Right lobe of liver (tissue), 6 donors: ENCODE results near the gene ANKFN1. TPM values are rescaled to one million over a fixed set of nuclear protein-coding genes. Genes with fewer than 3 reads are reported as not detected.

ENCODE experiments used
- ATAC-seq, 4 donors: fragments of 200-7000 bp; cut with Tn5 transposase; one replicate each; pipeline ENCODE4 v1.9.1; 2020; ENCODE audit warnings: mild to moderate bottlenecking in 4 of 4, moderate library complexity in 4 of 4
- DNase-seq, 3 donors: peaks; one replicate each; pipeline ENCODE4 v3.0.0-alpha.2; 2020
- H3K27ac ChIP-seq, 3 donors: fragments of 200-600 bp; one replicate each; pipeline ENCODE4 v1.8.0; 2022
- H3K27me3 ChIP-seq, 2 donors: fragments of 200-600 bp; one replicate each; pipeline ENCODE4 v1.8.0; 2022
- H3K36me3 ChIP-seq, 4 donors: fragments of 200-600 bp; sonication (generic) in 1 of 4; one replicate each; pipeline versions ENCODE4 v1.5.1 to v1.8.0; 2017 to 2022; ENCODE audit warnings: control low read depth in 1 of 4
- H3K4me1 ChIP-seq, 4 donors: fragments of 200-600 bp; sonication (generic) in 1 of 4; one replicate each; pipeline versions ENCODE4 v1.5.1 to v1.8.0; 2017 to 2022; ENCODE audit warnings: control low read depth in 1 of 4
- H3K4me3 ChIP-seq, 3 donors: fragments of 200-600 bp; one replicate each; pipeline ENCODE4 v1.8.0; 2022
- H3K9me3 ChIP-seq, 4 donors: fragments of 200-600 bp; sonication (generic) in 1 of 4; one replicate each; pipeline versions ENCODE4 v1.5.1 to v1.8.0; 2017 to 2022; ENCODE audit warnings: control low read depth in 1 of 4
- CTCF ChIP-seq, 4 donors: fragments of 200-600 bp in 3 of 4; fragments of 450-650 bp in 1 of 4; IDR thresholded peaks; one replicate each; pipeline versions ENCODE4 v1.5.1 to v1.8.0; 2016 to 2022; ENCODE audit warnings: antibody characterized with exemption in 4 of 4, mild to moderate bottlenecking in 2 of 4
- POLR2A ChIP-seq: fragments of 450-650 bp; IDR thresholded peaks from one replicate; pipeline ENCODE4 v1.6.1; 2017; ENCODE audit warnings: antibody characterized with exemption, mild to moderate bottlenecking
- WGBS: methylation state at CpG from one replicate; pipeline ENCODE4 v1.1.6; 2018; ENCODE audit warnings: low coverage, low lambda C conversion rate; ENCODE audit not compliant: insufficient coverage; ENCODE audit errors: missing lambda C conversion rate; 5-methylcytosine and 5-hydroxymethylcytosine counted together
- intact Hi-C, 2 donors: fragments of 100-400 bp; cut with DNase I; formaldehyde crosslinking; loops; one replicate each; pipeline versions ENCODE4 v1.11.2 to v1.14.1; 2022
- total RNA-seq, 6 experiments: library from RNA; depleted of rRNA in 2 of 6; stranded (reverse); fragments of >200 nt in 2 of 6; fragmentation: NEBNext Ultra II Directional in 3 of 6; extraction: Animal tissue kit (Norgen Biotek cat#: 25700) in 3 of 6; gene quantifications; one replicate each; pipeline versions ENCODE4 v1.1.0 to v1.2.4, GENCODE V29; 2016 to 2023
- donor health status: DM: no; HTN: yes; CAD: no.
- donor health status: DM: no; HTN: no; CAD: no.
- donor health status: DM: no; HTN: no; CAD: no.
- donor health status: DM: no; HTN: yes; CAD: no.
- donor health status: DM: no; HTN: yes; CAD: no.

The ANKFN1 gene
- total RNA-seq, 6 experiments from 2014 or later, result 0.11 TPM; not detected in 5

- Histone ChIP-seq H3K9me3 (no peaks in the 10 kb centered on the region), H3K27me3 (no peaks in the 10 kb centered on the region), H3K4me1 (no peaks in the 10 kb centered on the region), H3K36me3 (no peaks in the 10 kb centered on the region), H3K4me3 (no peak overlapping the region), H3K27ac (no peak overlapping the region)
- no peak for DNase-seq
- WGBS, result 85% methylated on average over 4 of the region's 4 CpGs
- intact Hi-C loops, result no loop called here
- ATAC-seq, result no peak
- TF ChIP-seq CTCF (IDR thresholded peaks at IDR 0.05), result no peak
- TF ChIP-seq POLR2A, result no peak
Observed at GRCh38 chr17:56157845-56158244, 4.6 kb downstream of the ANKFN1 start.

GRCh38 chr17:56158344-56158743 is 5.1 kb downstream of the ANKFN1 start:
- intact Hi-C loops, result no loop called here

GRCh38 chr17:56158915-56159825 is 5.9 kb downstream of the ANKFN1 start:
- TF ChIP-seq POLR2A, result no peak
- H3K4me1 ChIP-seq, result no peaks in the 10 kb centered on the region
- ATAC-seq (no peak), DNase-seq (no peak)
- no peak overlapping the region for H3K4me3 ChIP-seq
- no peaks in the 10 kb centered on the region for H3K36me3 ChIP-seq
- no peak overlapping the region for H3K27ac ChIP-seq
- WGBS, result 51% methylated on average over 4 of the region's 4 CpGs
- intact Hi-C loops, result no loop called here
- H3K27me3 ChIP-seq, result no peaks in the 10 kb centered on the region
- no peaks in the 10 kb centered on the region for H3K9me3 ChIP-seq

More at GRCh38 chr17:56158344-56158743, 5.1 kb downstream of the ANKFN1 start:
- H3K4me3 ChIP-seq, result no peak overlapping the region
- DNase-seq, result no peak
- TF ChIP-seq POLR2A (no peak), CTCF (IDR thresholded peaks at IDR 0.05) (no peak)
- H3K27me3 ChIP-seq, result no peaks in the 10 kb centered on the region
- no peak overlapping the region for H3K27ac ChIP-seq
- ATAC-seq, result no peak
- WGBS, result 20% methylated on average over 1 of the region's 1 CpG
- no peaks in the 10 kb centered on the region for H3K4me1 ChIP-seq
- H3K36me3 ChIP-seq, result no peaks in the 10 kb centered on the region
- H3K9me3 ChIP-seq, result no peaks in the 10 kb centered on the region

GRCh38 chr17:56159826-56160380 is 6.6 kb downstream of the ANKFN1 start:
- H3K4me1 ChIP-seq, result no peaks in the 10 kb centered on the region
- no peak overlapping the region for H3K27ac ChIP-seq
- intact Hi-C loops, result no loop called here
- no peak for TF ChIP-seq CTCF (IDR thresholded peaks at IDR 0.05)
- no peak for TF ChIP-seq POLR2A
- WGBS, result 12% methylated on average over 1 of the region's 1 CpG
- no peak for DNase-seq
- no peaks in the 10 kb centered on the region for H3K27me3 ChIP-seq
- no peaks in the 10 kb centered on the region for H3K9me3 ChIP-seq
- H3K4me3 ChIP-seq, result no peak overlapping the region
- H3K36me3 ChIP-seq, result no peaks in the 10 kb centered on the region
- ATAC-seq, result no peak

GRCh38 chr17:56160422-56160821 is 7.1 kb downstream of the ANKFN1 start:
- WGBS, result 57% methylated on average over 3 of the region's 3 CpGs
- DNase-seq, result no peak
- H3K27ac ChIP-seq, result no peak overlapping the region
- H3K9me3 ChIP-seq, result no peaks in the 10 kb centered on the region
- intact Hi-C loops, result no loop called here
- TF ChIP-seq CTCF (IDR thresholded peaks at IDR 0.05), result no peak
- no peak for TF ChIP-seq POLR2A
- no peaks in the 10 kb centered on the region for H3K36me3 ChIP-seq
- H3K4me1 ChIP-seq, result no peaks in the 10 kb centered on the region
- no peak overlapping the region for H3K4me3 ChIP-seq
- no peaks in the 10 kb centered on the region for H3K27me3 ChIP-seq
- no peak for ATAC-seq
